IMR-90 (cell line): Measurements from ENCODE around the gene ELOA.
A peak's percentile ranks its signal among the peaks of the same experiment; 100 is the strongest.

Experiments
- CTCF ChIP-seq: conservative IDR thresholded peaks from 2 replicates; pipeline ENCODE4 v1.5.1; 2012; ENCODE audit warnings: mild to moderate bottlenecking, low read depth, low read length, improper control_type of control experiment
- ELK1 ChIP-seq: fragments of 150-350 bp; IDR thresholded peaks from 2 replicates; pipeline ENCODE4 v1.6.1; 2016; ENCODE audit warnings: low read depth, mild to moderate bottlenecking, low read length, moderate library complexity, borderline replicate concordance
- MAZ ChIP-seq: IDR thresholded peaks from 2 replicates; pipeline ENCODE4 v1.6.1; 2012; ENCODE audit warnings: low read depth, mild to moderate bottlenecking, low read length, improper control_type of control experiment, moderate library complexity, borderline replicate concordance
- MXI1 ChIP-seq: IDR thresholded peaks from 2 replicates; pipeline ENCODE4 v1.6.1; 2012; ENCODE audit warnings: low read depth, mild to moderate bottlenecking, low read length, moderate library complexity, borderline replicate concordance
- POLR2A ChIP-seq: IDR thresholded peaks from 2 replicates; pipeline ENCODE4 v1.6.1; 2012; ENCODE audit warnings: mild to moderate bottlenecking, low read depth, low read length
- RAD21 ChIP-seq: IDR thresholded peaks from 2 replicates; pipeline ENCODE4 v1.6.1; 2012; ENCODE audit warnings: low read length, improper control_type of control experiment
- RCOR1 ChIP-seq: IDR thresholded peaks from 2 replicates; pipeline ENCODE4 v1.6.1; 2012; ENCODE audit warnings: mild to moderate bottlenecking, low read length, improper control_type of control experiment; ENCODE audit not compliant: insufficient replicate concordance
- RFX5 ChIP-seq: IDR thresholded peaks from 2 replicates; pipeline ENCODE4 v1.8.0; 2012; ENCODE audit warnings: low read depth, mild to moderate bottlenecking, low read length, moderate library complexity
- SMC3 ChIP-seq: fragments of 150-350 bp; IDR thresholded peaks from 2 replicates; pipeline ENCODE4 v1.6.1; 2016; ENCODE audit warnings: low read depth, mild to moderate bottlenecking, antibody characterized with exemption, low read length, moderate library complexity
- USF2 ChIP-seq: fragments of 150-350 bp; IDR thresholded peaks from 2 replicates; pipeline ENCODE4 v1.6.1; 2017; ENCODE audit warnings: mild to moderate bottlenecking, antibody characterized with exemption, low read length, low read depth

- TF ChIP-seq CTCF (no peak), MAZ (peak; percentile 43; the same call in 1 of the 2 replicates), RAD21 (no peak), POLR2A (no peak), SMC3 (no peak), MXI1 (no peak), USF2 (peak; percentile 81), ELK1 (no peak), RFX5 (no peak), RCOR1 (no peak)
Observed at GRCh38 chr1:23799570-23800399, 56.5 kb downstream of the ELOA start.
